ENCODE data around the gene IMPA2.
A peak's percentile ranks its signal among the peaks of the same experiment; 100 is the strongest.
"Not testable (repeated sequence)": the region's sequence is repeated elsewhere in the genome, so short reads cannot be mapped to it uniquely, and the experiment has no call there.

The IMPA2 gene

DNA sequence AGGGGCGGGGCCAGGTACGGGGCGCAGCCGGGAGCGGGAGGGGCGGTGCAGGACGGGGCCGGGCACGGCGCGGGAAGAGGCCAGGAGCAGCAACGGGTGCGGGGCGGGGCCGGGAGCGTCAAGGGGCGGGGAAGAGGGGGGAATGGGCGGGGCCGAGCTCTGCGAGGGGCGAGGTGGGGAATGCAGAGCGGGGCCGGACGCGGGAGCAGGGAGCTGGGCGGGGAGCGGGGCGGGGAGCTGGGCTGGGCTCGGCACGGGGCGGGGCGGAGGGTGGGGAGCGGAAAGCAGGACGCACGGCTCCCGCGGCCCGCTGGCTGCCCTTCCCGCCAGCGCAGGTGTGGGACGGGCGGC, at the start of gene IMPA2:
Gene IMPA2 (plus strand): TSS at position 316 of the 351 bp plus-strand sequence. CDS start 163 bp downstream, outside the sequence.
- DNase-seq: no peak

GRCh38 chr18:11932393-11932792, 48.9 kb upstream of the IMPA2 start:
- no peak for DNase-seq

- peak; percentile 79 for DNase-seq
Measured at GRCh38 chr18:11937874-11938478, 43.3 kb upstream of the IMPA2 start.

- no peak for DNase-seq
Measured at GRCh38 chr18:11940956-11941355, 40.4 kb upstream of the IMPA2 start.

- no peak for DNase-seq
Measured at GRCh38 chr18:11943551-11943950, 37.8 kb upstream of the IMPA2 start.

DNA sequence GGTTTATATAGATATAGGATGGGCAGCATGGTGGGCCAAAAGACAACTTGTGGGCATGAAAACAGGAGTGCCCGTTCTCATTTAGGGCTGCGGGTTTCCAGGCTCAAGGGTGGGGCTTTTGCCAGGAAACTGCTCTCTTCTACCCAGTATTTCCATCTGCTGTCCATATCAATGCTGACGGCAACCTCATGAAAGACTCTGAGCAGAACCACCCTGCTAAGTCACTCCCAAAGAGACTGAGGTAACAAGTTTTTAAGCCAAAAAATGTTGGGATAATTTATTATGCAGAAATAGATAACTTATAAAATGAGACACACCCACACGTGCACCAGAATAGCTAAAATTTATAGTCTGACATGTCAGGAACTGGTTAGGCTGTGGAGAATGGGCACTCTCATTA, 37.1 kb upstream of the IMPA2 start:
- no peak for DNase-seq

GRCh38 chr18:11944786-11945185, 36.5 kb upstream of the IMPA2 start:
- no peak for DNase-seq

DNA sequence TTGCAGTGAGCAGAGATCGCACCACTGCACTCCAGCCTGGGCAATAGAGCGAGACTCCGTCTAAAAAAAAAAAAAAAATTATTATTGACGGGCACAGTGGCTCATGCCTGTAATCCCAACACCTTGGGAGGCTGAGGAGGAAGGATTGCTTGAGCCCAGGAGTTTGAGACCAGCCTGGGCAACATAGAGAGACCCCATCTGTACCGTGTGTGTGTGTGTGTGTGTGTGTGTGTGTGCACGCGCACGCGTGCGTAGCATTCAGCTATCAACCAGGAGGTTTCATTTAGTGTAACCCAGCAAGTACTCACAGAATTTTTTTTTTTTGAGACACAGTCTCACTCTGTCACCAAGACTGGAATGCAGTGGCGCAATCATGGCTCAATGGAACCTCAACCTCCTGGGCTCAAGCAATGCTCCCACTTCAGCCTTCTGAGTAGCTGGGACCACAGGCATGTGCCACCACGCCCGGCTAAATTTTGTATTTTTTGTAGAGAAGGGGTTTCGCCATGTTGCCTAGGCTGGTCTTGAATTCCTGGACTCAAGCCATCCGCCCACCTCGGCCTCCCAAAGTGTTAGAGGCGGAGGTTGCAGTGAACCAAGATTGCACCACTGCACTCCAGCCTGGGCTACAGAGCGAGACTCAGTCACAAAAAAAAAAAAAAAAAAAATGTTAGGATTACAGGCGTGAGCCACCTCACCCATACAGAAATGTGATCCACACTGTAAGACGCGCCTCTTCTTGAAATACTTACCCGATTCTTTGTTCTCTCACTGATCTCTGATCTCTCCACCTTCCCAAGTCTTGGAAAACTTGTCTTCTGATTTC, 35.3 kb upstream of the IMPA2 start:
- DNase-seq: not testable (repeated sequence)

DNA sequence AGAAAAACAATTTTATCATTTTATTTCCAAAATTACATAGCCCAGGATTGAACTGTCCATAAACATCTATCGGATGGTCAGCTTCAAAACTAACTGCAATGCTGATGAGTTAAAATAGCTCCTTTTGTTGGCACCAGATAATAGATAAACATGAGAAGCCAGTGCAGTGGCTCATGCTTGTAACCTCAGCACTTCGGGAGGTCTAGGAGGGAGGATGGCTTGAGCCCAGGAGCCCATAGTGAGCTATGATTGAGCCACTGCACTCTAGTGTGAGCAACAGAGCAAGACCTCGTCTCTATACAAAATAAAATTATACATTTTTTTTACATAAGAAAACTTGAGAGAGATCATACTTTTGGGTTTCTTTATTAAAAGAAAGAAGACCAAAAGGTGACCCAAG, 34.6 kb upstream of the IMPA2 start:
- no peak for DNase-seq

GRCh38 chr18:11947214-11948191, 33.8 kb upstream of the IMPA2 start:
- DNase-seq: peak; percentile 80

- no peak for DNase-seq
Measured at GRCh38 chr18:11948852-11949523, 32.3 kb upstream of the IMPA2 start.

- DNase-seq: no peak
Measured at GRCh38 chr18:11950824-11951223, 30.5 kb upstream of the IMPA2 start.

GRCh38 chr18:11951390-11951851, 29.9 kb upstream of the IMPA2 start:
- DNase-seq: no peak

- DNase-seq: no peak
Measured at GRCh38 chr18:11953113-11953512, 28.2 kb upstream of the IMPA2 start.

DNA sequence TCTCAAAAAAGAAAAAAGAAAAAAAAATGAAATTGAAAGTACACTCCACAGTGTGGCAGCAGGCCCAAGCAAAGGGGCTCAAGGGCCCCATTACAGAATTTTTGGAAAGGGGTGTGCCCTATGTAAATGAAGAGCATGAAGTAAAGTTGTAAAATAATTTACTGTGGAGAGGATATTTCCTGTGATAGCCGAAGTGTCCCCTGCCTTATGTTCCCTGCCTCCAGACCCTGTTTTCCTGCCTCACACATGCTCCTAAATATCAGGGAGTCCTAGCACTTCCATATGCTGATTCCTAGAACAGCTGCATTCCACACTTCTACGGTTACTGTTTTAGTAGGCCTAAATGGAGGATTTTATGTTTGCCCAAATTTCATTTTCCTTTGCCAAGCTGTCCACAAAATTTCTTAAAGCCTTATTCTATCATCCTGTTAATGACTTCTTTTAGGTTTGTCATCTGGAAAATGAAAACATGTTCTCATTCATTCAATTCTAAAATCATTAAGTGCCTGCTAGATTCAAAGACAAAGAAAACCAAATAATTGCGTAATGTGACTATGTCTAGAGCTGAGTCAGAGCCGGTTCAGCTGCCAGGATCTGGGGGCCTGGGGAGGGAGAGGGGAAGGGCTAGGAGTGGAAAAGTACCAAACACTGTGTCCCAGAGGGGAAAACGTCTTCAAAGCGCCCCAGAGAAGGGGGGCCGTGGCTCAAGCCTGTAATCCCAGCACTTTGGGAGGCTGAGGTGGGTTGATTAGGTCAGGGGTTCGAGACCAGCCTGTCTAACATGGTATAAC, 25.9 kb upstream of the IMPA2 start:
- DNase-seq: no peak

DNA sequence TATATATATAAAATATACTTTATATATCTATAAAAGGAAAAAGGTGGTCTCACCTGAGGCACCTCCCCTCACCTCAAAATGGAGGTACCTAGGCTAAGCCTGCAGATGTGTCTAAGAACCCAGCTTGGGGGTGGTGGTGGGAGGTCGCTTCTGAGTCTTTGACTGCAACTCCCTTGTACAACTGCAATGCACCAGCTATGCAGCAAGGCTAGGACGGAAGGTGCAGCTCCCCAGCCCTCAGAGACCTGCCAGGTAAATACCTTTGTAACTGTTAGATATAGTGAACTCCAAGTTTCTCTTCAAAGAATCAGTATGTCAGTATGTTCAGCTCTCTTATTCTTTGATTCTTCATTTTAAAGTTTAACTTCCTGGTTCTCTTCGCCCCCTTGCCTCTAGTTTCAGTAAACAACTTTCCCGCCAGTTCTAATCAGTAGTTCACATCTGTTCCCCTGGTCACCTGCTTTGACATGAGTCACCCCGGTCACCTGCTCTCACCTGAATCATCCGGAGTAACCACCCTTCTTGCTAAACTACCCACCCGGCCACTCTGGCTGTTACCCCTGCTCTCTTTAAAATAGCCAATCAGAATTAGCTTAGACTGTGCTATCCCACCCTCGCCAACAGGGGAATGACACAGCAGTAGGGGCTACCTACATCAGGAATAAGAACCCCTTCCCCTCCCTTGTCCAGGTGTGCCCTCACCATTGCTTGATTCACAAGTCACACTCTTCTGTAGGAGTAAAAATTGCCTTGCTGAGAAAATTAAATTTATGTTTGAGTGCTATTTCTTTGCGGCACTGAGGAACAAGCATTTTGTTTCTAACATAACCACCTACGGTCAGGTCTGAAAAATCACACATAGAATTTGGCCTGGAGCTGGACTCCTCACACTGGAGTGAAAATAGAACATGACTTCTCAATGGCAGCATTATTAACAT, 24.7 kb upstream of the IMPA2 start:
- no peak for DNase-seq

- DNase-seq: no peak
Measured at GRCh38 chr18:11957636-11958035, 23.7 kb upstream of the IMPA2 start.

- not testable (repeated sequence) for DNase-seq
Measured at GRCh38 chr18:11959651-11960050, 21.7 kb upstream of the IMPA2 start.

DNA sequence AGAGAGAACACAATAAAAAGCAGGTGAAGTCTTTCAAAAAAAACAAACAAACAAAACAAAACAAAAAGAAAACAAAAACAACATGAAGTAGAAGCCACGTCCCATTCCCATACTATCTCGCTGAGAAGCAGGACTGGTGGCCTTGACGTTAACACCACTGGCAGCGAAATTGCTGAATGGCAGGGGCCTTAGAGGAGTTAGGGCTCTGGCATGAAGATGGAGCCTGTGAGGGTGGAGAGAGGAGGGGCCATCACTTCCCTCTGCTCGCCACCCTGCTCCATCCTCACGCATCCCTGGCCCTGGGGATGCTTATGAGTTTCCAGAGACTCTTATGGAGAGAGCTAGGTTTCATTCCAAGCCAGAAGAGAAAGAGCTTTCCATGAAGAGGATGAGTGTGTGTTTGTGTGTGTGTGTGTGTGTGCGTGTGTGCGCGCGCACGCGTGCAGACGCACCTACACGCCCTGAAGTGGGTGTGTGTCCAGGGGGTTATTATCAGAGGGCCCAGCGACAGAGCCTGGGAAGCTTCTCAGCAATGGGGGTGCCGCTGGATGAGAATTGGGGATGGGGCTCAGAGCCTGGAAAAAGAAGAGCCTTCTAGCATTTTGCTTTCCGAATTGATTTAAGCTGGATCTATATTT, 20.4 kb upstream of the IMPA2 start:
- DNase-seq: no peak

DNA sequence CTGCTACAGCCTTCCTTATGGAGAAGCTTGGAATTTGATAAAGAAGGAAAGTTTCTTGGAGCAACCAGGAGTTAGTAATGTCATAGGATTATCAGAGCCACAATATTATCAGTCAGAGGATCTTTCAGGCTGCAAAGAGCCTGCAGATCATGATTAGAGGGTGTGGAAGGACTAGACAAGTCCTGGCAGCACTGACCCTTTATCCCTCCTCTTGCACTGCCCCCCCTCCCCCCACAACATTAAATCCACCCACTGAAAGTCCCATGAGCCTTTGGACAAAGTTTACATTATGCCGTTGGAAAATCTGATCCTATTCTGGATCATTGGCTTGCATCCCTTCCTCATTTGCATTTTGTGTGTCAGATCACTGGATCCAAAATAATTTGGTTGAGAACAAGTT, 18.7 kb upstream of the IMPA2 start:
- no peak for DNase-seq

Data from CD4-positive, alpha-beta T cell treated with Interleukin-4 for 4 hours (primary cell).